ENCODE measurements around the gene TMEM132A. TPM values are rescaled to one million over a fixed set of nuclear protein-coding genes. Genes with fewer than 3 reads are reported as not detected.

Gene TMEM132A
- total RNA-seq, 4 donors from 2014 or later: 3.2 to 8.9 (median 6.5) TPM

DNA sequence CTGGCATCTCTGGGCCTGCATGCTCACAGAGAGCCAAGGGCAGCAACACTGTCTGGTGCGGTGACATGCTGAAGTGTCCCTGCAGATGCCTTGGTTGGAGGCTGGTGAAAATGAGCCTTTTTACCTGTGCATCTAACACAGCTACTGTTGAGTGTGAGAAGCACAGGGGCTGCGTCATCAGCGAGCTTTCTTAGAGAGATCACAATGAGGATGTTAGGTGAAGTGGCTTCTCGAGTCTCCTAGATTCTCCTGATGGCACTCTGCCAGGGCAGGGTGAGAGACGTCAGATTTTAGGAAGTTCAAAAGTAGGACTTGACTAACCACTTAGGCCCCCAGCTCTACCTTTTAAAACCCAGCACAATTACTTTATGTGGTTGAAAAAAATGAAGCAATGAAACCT lies 31.3 kb downstream of the TMEM132A start:
- Histone ChIP-seq H3K27me3 (no peaks in the 10 kb centered on the region), H3K4me3 (no peak overlapping the region), H3K27ac (no peak overlapping the region), H3K9me3 (no peaks in the 10 kb centered on the region), H3K36me3 (no peaks in the 10 kb centered on the region), H3K4me1 (peaks cover 0 to 25% (median 4%) of the 10 kb centered on the region in 3 donors)
- TF ChIP-seq EP300 (IDR thresholded peaks at IDR 0.05) (no peak), POLR2A (IDR thresholded peaks at IDR 0.05) (no peak), POLR2AphosphoS5 (IDR thresholded peaks at IDR 0.05) (no peak)
- TF ChIP-seq, protein P1, sequence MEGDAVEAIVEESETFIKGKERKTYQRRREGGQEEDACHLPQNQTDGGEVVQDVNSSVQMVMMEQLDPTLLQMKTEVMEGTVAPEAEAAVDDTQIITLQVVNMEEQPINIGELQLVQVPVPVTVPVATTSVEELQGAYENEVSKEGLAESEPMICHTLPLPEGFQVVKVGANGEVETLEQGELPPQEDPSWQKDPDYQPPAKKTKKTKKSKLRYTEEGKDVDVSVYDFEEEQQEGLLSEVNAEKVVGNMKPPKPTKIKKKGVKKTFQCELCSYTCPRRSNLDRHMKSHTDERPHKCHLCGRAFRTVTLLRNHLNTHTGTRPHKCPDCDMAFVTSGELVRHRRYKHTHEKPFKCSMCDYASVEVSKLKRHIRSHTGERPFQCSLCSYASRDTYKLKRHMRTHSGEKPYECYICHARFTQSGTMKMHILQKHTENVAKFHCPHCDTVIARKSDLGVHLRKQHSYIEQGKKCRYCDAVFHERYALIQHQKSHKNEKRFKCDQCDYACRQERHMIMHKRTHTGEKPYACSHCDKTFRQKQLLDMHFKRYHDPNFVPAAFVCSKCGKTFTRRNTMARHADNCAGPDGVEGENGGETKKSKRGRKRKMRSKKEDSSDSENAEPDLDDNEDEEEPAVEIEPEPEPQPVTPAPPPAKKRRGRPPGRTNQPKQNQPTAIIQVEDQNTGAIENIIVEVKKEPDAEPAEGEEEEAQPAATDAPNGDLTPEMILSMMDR (IDR thresholded peaks at IDR 0.05): no peak
- no peak for ATAC-seq
- WGBS, 2 donors (ENCODE audit: low coverage in 1 of 2): 49% methylated on average over 5 of the region's 5 CpGs; no CpG with 5 or more reads in 1 of the 2 donors

DNA sequence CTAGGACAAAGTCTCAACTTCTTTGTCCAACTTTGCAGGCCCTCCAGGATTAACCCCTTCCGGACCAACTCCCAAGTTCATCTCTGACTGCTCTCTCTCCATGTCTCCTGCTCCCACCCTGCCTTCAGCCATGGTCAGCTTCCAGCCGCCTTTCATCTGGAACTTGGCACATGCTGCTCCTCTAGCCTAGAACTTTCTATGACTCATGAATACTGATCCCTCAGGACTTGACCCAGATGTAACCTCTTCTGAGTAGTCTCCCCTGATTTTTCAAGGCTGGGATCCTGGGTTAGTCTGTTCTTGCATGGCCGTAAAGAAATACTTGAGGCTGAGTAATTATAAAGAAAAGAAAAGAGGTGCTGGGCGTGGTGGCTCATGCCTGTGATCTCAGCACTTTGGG lies 32.9 kb downstream of the TMEM132A start:
- WGBS, 2 donors (ENCODE audit: low coverage in 1 of 2): 83 to 84% methylated on average over 2 to 4 of the region's 4 CpGs
- Histone ChIP-seq H3K27ac (no peak overlapping the region), H3K9me3 (no peaks in the 10 kb centered on the region), H3K4me3 (no peak overlapping the region), H3K36me3 (no peaks in the 10 kb centered on the region), H3K27me3 (no peaks in the 10 kb centered on the region), H3K4me1 (peaks cover 0 to 10% (median 0%) of the 10 kb centered on the region in 3 donors)
- TF ChIP-seq EP300 (IDR thresholded peaks at IDR 0.05) (no peak), POLR2AphosphoS5 (IDR thresholded peaks at IDR 0.05) (no peak)
- no peak for ATAC-seq

DNA sequence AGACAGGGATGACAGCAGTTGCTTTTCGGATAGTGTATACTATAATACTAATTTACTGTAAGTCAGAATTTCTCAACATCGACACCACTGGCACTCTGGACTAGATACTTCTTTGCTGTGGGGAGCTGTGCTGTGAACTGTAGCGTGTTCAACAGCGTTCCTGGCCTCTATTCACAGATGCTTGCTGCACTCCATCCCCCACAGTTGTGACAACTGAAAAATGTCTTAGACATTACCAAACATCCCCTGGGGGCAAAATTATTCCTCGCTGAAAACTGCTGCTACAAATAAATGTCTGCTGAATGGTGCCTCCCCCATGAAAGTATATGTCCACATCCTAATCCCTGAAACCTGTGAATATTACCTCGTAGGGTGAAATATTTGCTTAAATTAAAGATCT lies 35.2 kb downstream of the TMEM132A start:
- Histone ChIP-seq H3K36me3 (no peaks in the 10 kb centered on the region), H3K9me3 (no peaks in the 10 kb centered on the region), H3K4me3 (no peak overlapping the region), H3K27ac (no peak overlapping the region), H3K27me3 (no peaks in the 10 kb centered on the region), H3K4me1 (no peaks in the 10 kb centered on the region)
- WGBS, 2 donors (ENCODE audit: low coverage in 1 of 2): 51 to 71% methylated on average over 5 to 6 of the region's 6 CpGs
- no peak for ATAC-seq
- TF ChIP-seq, protein P1 (IDR thresholded peaks at IDR 0.05): no peak
- TF ChIP-seq POLR2A (IDR thresholded peaks at IDR 0.05) (no peak), EP300 (IDR thresholded peaks at IDR 0.05) (no peak), POLR2AphosphoS5 (IDR thresholded peaks at IDR 0.05) (no peak)

DNA sequence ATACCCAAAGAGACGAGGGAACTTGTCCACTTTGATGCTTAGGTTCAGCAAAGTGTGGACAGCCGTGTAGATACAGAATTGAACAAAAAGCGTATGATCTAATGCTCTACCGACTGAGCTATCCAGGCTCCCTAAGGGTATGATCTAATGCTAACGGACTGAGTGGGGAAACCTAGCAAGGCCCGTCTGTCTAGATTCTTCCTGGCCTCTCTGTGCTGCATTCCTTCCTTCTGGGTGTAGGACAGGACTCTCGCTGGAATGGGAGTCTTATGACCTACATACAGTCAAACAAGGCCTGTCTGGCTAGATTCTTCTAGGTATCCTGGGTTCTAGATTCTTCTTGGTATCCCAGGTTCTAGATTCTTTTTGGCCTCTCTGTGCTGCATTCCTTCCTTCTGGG lies 36.1 kb downstream of the TMEM132A start:
- no peak overlapping the region for H3K27ac ChIP-seq
- no peak overlapping the region for H3K4me3 ChIP-seq
- no peaks in the 10 kb centered on the region for H3K9me3 ChIP-seq
- ATAC-seq: no peak
- 84 to 90% methylated on average over 6 of the region's 7 CpGs for WGBS, 2 donors (ENCODE audit: low coverage in 1 of 2)
- H3K36me3 ChIP-seq: no peaks in the 10 kb centered on the region
- H3K4me1 ChIP-seq: no peaks in the 10 kb centered on the region
- TF ChIP-seq, protein P1 (IDR thresholded peaks at IDR 0.05): no peak
- TF ChIP-seq POLR2AphosphoS5 (IDR thresholded peaks at IDR 0.05): no peak
- H3K27me3 ChIP-seq: no peaks in the 10 kb centered on the region

DNA sequence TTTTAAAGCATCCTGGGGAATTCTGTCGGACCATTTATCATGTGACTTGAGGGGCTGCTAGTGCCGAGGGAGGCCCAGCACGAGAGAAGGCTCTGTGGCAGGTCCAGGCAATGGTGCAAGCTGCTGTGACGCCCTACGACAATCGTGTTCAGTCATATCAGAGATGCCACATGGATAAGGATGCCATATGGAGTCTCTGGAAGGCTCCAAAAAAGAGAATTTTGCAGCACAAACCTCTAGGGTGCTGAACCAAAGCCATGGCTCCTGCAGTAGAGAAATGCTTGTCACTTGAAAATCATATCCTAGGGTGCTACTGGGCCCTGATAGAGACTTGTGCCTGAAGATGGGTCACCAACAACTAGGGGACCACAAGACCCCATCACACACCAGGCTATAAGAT lies 40.5 kb downstream of the TMEM132A start:
- 83% methylated on average over 1 of the region's 6 CpGs; no CpG with 5 or more reads in 1 of the 2 donors for WGBS, 2 donors (ENCODE audit: low coverage in 1 of 2)
- ATAC-seq: no peak

More for the DNA sequence above, 40.5 kb downstream of the TMEM132A start:
- no peak for TF ChIP-seq POLR2AphosphoS5 (IDR thresholded peaks at IDR 0.05)
- no peak for TF ChIP-seq POLR2A (IDR thresholded peaks at IDR 0.05)
- TF ChIP-seq EP300 (IDR thresholded peaks at IDR 0.05): no peak
- TF ChIP-seq, protein P1 (IDR thresholded peaks at IDR 0.05): no peak
- Histone ChIP-seq H3K36me3 (no peaks in the 10 kb centered on the region), H3K27me3 (no peaks in the 10 kb centered on the region), H3K4me1 (no peaks in the 10 kb centered on the region), H3K4me3 (no peak overlapping the region), H3K9me3 (no peaks in the 10 kb centered on the region), H3K27ac (no peak overlapping the region)

Data from gastroesophageal sphincter (tissue), 4 donors.